NCI-H2196 treated with DMSO at 0.1 percent for 48 hours (cell line): ENCODE data around the gene TMEM266.

ENCODE experiments used
- DNase-seq: peaks from one replicate; lab custom pipeline; 2025; ENCODE audit not compliant: unreplicated experiment; lab: John Stamatoyannopoulos, UW

Gene TMEM266

DNA sequence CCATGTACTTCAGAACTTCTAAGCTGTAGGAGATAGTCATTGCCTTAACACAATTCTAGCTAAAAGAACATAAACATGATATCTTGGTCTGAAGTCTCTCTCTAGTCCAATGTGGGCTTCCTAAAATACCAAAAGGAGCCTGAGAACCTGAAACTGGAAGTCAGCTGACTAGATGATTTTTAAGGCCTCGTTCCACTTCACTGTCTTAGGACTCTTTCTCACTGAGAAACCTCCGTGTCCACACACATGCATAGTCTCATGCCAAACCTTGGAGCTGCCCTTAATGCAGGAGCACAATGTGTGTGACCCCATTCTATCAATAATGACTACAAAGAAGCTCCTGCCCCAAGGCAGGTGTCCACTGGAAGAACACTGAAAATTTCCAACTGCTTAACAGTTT is 163.7 kb downstream of the TMEM266 start:
- DNase-seq = no peak

DNA sequence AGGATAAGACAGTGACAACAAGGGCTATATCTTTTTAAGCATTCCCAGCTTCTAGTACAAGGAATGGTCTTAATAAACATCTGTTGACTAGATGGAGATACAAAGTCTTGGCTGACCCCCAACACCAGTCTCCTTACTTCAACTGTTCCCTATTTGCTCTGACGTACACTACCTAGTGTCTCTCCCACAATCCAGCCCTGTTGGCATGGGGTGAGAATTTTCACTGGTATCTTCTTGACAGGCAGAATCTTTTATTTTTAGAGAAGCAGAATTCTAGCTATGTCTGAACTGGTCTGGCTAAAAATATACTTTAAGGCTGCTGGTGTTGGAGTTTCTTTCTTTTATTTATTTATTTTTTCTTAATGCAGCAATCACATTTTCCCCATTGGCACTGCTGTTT is 169.5 kb downstream of the TMEM266 start:
- no peak for DNase-seq

DNA sequence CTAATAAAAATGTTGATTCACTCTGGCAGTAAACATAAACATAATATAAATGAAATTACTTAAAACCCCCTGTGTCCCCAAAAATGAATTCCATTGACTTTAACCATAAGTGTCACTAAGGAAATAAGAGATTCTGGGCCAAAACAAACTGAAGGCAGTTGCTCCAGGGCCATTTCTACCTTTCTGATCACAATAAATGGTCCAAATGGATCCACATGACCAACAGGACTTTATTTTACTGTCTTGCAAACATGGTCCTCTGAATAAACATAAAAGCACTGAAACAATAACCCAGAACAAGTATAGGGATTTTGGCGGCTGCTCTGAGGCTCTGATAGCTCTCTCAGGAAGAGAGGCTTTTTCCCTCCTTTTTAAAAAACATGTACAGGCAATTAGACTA is 174.1 kb downstream of the TMEM266 start:
- no peak for DNase-seq

DNA sequence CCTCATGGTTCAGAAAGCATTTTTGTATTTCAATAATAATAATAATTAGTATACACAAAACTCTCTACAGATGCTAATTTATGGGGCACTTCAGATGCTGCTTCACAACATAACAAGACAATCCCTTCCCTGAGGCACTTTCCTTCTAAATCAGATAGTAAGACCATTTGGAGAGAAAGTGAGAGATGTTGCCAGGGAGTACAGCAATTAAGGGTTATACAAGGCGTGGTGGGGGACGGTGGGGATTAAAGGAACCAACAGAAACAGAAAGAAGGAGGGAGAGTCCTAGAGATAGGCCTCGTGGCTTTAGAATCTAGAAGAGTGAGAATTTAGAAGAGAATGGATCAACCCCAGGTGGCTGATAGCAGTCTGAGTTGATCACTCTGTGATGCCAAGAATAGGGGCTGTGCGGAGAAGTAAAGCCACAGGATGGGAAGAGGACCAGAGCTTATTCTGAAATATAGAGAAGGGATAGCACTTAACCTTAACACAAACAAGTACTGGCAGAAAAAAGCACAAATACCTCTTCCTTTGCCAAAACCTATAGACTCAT is 174.6 kb downstream of the TMEM266 start:
- DNase-seq = no peak

DNA sequence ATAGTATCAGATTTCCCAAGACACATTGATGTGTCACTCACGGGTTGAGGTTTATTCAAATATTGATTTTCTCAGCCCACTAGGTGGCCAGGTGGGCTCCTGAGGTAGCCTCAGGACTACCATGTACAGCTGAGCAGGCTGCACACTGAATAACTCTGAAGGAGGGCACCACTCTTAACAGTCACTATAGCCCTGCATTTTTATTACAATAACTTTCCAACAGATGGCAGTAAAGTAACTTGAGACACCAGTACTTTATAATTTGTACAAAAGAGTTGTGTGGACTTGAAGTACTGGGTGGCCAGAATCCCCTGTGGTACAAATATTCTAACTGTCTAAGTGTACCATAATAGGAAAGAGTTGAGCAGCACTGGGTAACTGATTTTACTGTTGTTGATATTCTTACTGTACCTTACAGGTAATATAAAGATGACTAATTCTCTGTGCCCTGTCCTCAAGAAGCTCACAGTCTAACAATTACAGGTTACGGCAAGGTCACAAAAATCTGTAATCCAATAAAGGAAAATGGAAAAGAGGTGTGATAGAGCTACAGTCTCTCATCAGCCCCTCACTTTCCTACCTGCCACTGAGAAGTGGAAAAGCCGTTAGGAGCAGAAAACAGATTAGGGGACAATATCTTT is 175.5 kb downstream of the TMEM266 start:
- no peak for DNase-seq

DNA sequence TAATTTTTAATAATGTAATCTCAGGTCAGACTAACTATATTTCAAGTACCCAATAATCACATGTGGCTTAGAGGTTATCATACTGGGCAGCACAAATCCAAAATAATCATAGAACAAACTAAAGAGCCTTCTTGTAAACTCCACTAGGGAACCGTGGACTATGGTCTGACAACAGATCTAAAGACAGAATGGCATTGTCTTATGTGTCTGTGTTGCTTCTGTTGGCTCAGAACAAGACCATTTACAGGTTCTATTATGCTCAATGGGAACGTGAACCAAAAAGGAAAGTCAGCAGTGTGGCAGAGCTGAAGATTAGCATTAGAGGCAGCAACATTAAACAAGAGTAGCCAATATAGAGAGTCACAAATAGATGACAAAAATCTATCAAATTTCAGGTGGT is 176.6 kb downstream of the TMEM266 start:
- DNase-seq = no peak

DNA sequence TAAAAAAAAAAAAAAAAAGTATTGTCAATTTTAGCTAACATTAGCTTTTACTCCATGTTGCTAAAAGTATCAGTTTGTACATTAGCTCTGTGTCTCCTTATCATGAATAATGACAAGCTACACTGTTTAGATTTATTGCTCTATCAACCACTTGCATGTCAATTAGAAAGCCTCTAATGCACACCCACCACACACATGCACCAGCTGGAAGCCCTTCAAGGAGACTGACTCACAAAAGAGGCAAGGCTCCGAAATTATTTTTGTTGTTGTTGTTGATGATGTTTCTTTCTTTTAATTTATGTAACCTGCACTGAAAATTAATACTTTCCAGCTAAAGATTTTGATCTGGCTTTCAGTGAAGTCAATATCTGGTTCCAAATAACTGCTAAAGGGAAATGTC is 180.0 kb downstream of the TMEM266 start:
- no peak for DNase-seq

DNA sequence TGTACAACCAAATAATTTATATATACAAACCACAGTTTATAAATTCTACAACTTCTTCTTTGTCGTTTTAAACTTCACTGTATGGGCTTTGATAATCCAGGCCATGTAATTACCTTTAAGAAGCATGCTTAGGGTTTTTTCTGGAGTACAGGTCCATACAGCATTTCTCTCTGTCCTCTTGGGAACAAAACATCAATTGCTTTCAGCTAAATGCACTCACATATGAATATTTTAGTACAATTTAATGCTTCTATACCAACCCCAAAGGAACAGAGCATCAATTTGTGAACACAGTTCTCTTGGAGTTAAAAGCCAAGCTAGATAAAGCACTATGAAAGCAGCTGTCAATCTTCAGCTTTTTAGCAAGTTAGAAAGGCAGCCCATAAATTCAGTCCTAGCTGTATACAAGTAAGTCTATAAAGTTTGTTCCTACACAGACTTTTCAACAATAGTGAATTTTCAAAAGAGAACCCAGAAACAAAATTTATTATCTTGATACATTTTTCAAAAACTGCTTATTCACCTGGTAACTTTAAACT is 185.4 kb downstream of the TMEM266 start:
- DNase-seq = no peak

DNA sequence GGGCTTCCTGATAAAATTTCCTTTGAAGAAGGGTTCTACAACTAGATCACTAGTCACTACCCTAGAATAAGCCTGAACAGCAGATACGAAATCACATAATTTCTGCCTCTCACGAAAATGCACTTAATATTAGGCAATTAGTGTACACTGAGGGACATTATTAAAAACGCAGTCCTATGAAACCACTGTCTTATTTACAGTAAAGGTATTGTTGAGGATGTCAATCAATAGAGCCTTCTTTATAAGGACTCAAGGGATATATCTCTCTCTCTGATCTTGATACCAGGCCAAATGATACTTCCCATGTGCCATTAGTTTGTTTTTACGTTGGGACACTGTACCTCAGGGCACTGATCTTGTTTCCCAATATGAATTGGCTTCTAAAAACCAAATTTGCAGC is 191.9 kb downstream of the TMEM266 start:
- no peak for DNase-seq

DNA sequence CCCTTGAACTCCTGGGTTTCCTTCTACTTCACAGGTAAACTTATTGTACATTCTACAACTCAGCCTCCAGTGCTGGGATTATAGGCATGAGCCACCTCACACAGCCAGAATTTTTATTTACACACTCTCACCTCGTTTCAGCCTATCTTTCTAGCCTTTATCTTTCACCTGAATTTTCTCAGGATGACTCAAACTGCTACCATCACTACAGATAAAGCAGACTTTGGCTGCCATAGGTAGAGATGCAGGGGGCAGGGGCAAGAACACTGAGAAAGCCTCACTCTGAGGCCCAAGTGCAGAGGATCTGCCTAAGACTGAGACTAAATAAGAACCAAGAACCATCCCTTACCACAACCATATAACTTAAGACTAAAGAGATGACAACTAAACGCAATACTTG is 192.5 kb downstream of the TMEM266 start:
- DNase-seq = no peak

DNA sequence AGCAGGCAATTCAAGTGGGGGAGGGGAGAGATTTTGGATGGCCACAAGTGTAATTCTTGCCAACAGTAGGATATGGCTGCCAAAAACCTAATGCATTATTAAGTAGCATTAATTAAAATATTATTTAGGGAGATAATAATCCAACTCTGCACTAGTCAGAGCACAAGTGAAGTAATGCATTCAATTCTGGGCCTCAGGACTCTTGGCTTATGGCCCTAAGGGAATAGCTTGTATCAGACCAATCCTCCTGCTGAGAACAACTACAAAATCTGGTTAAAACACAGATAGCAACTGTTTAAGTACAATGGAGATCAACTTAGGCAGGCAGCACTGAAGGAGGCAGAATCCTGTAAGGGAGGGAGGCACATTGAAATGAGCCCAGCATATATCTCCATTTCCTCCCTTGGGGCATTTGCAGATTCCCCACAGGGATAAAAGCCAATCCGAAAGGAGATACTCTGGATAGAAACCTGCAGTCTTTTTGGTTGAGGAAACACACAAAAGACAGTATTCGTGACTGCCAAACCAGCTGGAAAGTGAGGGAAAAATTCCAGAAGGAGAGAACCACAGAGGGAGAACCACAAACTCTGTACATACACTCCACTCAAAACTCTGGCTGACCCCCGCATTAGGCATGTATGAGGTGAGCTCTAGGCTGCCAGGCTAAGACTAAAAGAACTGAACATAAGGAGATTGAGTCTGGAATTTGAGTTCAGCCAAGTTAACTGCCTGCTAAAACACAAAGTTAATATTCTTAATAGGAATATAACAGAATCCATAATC is 194.1 kb downstream of the TMEM266 start:
- DNase-seq = no peak
